Epithelial cell of proximal tubule (primary cell): ENCODE data around the gene MSH5. TPM values are rescaled to one million over a fixed set of nuclear protein-coding genes. Genes with fewer than 3 reads are reported as not detected.

ENCODE experiments used
- DNase-seq: peaks from one replicate; pipeline ENCODE4 v3.0.0-alpha.2; 2011; ENCODE audit warnings: low read depth
- H3K4me3 ChIP-seq: 2 replicates; pipeline ENCODE4 v1.5.1; 2011; ENCODE audit warnings: low read depth, mild to moderate bottlenecking, low read length
- CTCF ChIP-seq: conservative IDR thresholded peaks from 2 replicates; pipeline ENCODE4 v1.5.1; 2012; ENCODE audit warnings: low read depth, mild to moderate bottlenecking, low read length
- total RNA-seq: library from RNA; depleted of rRNA; stranded (reverse); fragments of >200 nt; gene quantifications from 2 replicates; pipeline ENCODE4 v1.2.3, GENCODE V29; 2015

MSH5 gene
- total RNA-seq, 1 donor from 2014 or later = 30.4 TPM

GRCh38 chr6:31736021-31736767, 3.6 kb upstream of the MSH5 start, which contains the start of gene CLIC1:
TSS of gene CLIC1 (minus strand) at chr6:31736530. CDS start at chr6:31736300, 230 bp downstream.
- no peak for DNase-seq
- no peak for TF ChIP-seq CTCF

GRCh38 chr6:31736768-31737314, 3.0 kb upstream of the MSH5 start:
- no peak for DNase-seq
- H3K4me3 ChIP-seq = peak overlapping the region; percentile 95
- TF ChIP-seq CTCF = no peak

More at GRCh38 chr6:31736021-31736767, 3.6 kb upstream of the MSH5 start, which contains the start of gene CLIC1:
- H3K4me3 ChIP-seq = peak within 1 kb of the TSS; percentile 95

GRCh38 chr6:31737315-31737990, 2.4 kb upstream of the MSH5 start:
- no peak for DNase-seq
- peak overlapping the region; percentile 49 for H3K4me3 ChIP-seq
- TF ChIP-seq CTCF = no peak

GRCh38 chr6:31737991-31738979, 1.5 kb upstream of the MSH5 start:
- peak; percentile 87 for DNase-seq
- peak; percentile 25 for TF ChIP-seq CTCF
- H3K4me3 ChIP-seq = peak overlapping the region; percentile 49

- TF ChIP-seq CTCF = no peak
- DNase-seq = no peak
- peak overlapping the region; percentile 71 for H3K4me3 ChIP-seq
Observed at GRCh38 chr6:31740397-31741223, 805 bp downstream of the MSH5 start.
